H9 (cell line): ENCODE measurements around the gene LINGO1. TPM values are rescaled to one million over a fixed set of nuclear protein-coding genes. Genes with fewer than 3 reads are reported as not detected.

Experiments
- DNase-seq: peaks from one replicate; pipeline ENCODE4 v3.0.0-alpha.2; 2017
- H2AFZ ChIP-seq: one replicate; pipeline ENCODE4 v1.6.1; 2013; ENCODE audit warnings: mild to moderate bottlenecking, low read length, control low read depth, moderate library complexity
- H2AK5ac ChIP-seq: 2 replicates; pipeline ENCODE4 v1.6.1; 2013; ENCODE audit warnings: low read length, control low read depth, mixed read lengths; ENCODE audit not compliant: insufficient read length
- H2BK120ac ChIP-seq: one replicate; pipeline ENCODE4 v1.6.1; 2013; ENCODE audit warnings: low read depth, mild to moderate bottlenecking, low read length, control low read depth, inconsistent platforms; ENCODE audit not compliant: poor library complexity, severe bottlenecking
- H2BK12ac ChIP-seq: 2 replicates; pipeline ENCODE4 v1.6.1; 2013; ENCODE audit warnings: low read length, control low read depth, mixed read lengths, low read depth; ENCODE audit not compliant: insufficient read length
- H2BK15ac ChIP-seq: 2 replicates; pipeline ENCODE4 v1.6.1; 2013; ENCODE audit warnings: low read depth, low read length, control low read depth
- H2BK20ac ChIP-seq: one replicate; pipeline ENCODE4 v1.6.1; 2013; ENCODE audit warnings: low read depth, mild to moderate bottlenecking, low read length, control low read depth, inconsistent platforms; ENCODE audit not compliant: poor library complexity, severe bottlenecking
- H2BK5ac ChIP-seq: 2 replicates; pipeline ENCODE4 v1.6.1; 2013; ENCODE audit warnings: low read length, control low read depth, mixed read lengths; ENCODE audit not compliant: insufficient read length
- H3K14ac ChIP-seq: 2 replicates; pipeline ENCODE4 v1.6.1; 2013; ENCODE audit warnings: low read length, control low read depth; ENCODE audit not compliant: insufficient read depth
- H3K18ac ChIP-seq: 2 replicates; pipeline ENCODE4 v1.6.1; 2013; ENCODE audit warnings: low read depth, mild to moderate bottlenecking, mixed read lengths, low read length, control low read depth; ENCODE audit not compliant: insufficient read length
- H3K23ac ChIP-seq: 2 replicates; pipeline ENCODE4 v1.6.1; 2013; ENCODE audit warnings: low read length, control low read depth, mixed read lengths, low read depth; ENCODE audit not compliant: insufficient read length
- H3K23me2 ChIP-seq: 2 replicates; pipeline ENCODE4 v1.6.1; 2013; ENCODE audit warnings: low read depth, mild to moderate bottlenecking, mixed read lengths, low read length, control low read depth; ENCODE audit not compliant: insufficient read length, poor library complexity, severe bottlenecking
- H3K27ac ChIP-seq: 2 replicates; pipeline ENCODE4 v1.5.1; 2013; ENCODE audit warnings: low read length, control low read depth, mixed read lengths, low read depth; ENCODE audit not compliant: insufficient read length
- H3K27me3 ChIP-seq: 2 replicates; pipeline ENCODE4 v1.6.1; 2013; ENCODE audit warnings: low read length, control low read depth, inconsistent platforms; ENCODE audit not compliant: insufficient read depth
- H3K4ac ChIP-seq: 2 replicates; pipeline ENCODE4 v1.6.1; 2013; ENCODE audit warnings: low read depth, mild to moderate bottlenecking, control low read depth, inconsistent platforms, low read length, moderate library complexity
- H3K4me1 ChIP-seq: 2 replicates; pipeline ENCODE4 v1.6.1; 2013; ENCODE audit warnings: low read length, control low read depth, inconsistent platforms; ENCODE audit not compliant: insufficient read depth
- H3K4me2 ChIP-seq: 2 replicates; pipeline ENCODE4 v1.6.1; 2013; ENCODE audit warnings: low read length, control low read depth, mixed read lengths; ENCODE audit not compliant: insufficient read length, insufficient read depth
- H3K56ac ChIP-seq: 2 replicates; pipeline ENCODE4 v1.6.1; 2013; ENCODE audit warnings: low read depth, mild to moderate bottlenecking, mixed read lengths, low read length, control low read depth; ENCODE audit not compliant: insufficient read length
- H3K79me1 ChIP-seq: 2 replicates; pipeline ENCODE4 v1.6.1; 2013; ENCODE audit warnings: low read depth, mild to moderate bottlenecking, moderate library complexity, low read length, control low read depth, inconsistent platforms; ENCODE audit not compliant: insufficient read depth, poor library complexity, severe bottlenecking
- H3K79me2 ChIP-seq: 2 replicates; pipeline ENCODE4 v1.6.1; 2013; ENCODE audit warnings: low read length, control low read depth, inconsistent platforms; ENCODE audit not compliant: insufficient read depth
- H3K9ac ChIP-seq: 2 replicates; pipeline ENCODE4 v1.6.1; 2013; ENCODE audit warnings: low read length, control low read depth, mixed read lengths; ENCODE audit not compliant: insufficient read length; ENCODE audit errors: extremely low read depth
- H3K9me3 ChIP-seq: one replicate; pipeline ENCODE4 v1.6.1; 2013; ENCODE audit warnings: low read depth, low read length, inconsistent platforms; ENCODE audit not compliant: control insufficient read depth
- H3T11ph ChIP-seq: one replicate; pipeline ENCODE4 v1.6.1; 2013; ENCODE audit warnings: mild to moderate bottlenecking, low read length, control low read depth, inconsistent platforms
- H4K20me1 ChIP-seq: one replicate; pipeline ENCODE4 v1.6.1; 2013; ENCODE audit not compliant: control insufficient read depth, insufficient read length, insufficient read depth
- H4K5ac ChIP-seq: 2 replicates; pipeline ENCODE4 v1.6.1; 2013; ENCODE audit warnings: low read depth, mild to moderate bottlenecking, mixed read lengths, low read length, control low read depth; ENCODE audit not compliant: insufficient read length
- H4K8ac ChIP-seq: replicated peaks from 2 replicates; pipeline ENCODE4 v1.6.1; 2013; ENCODE audit warnings: low read length, control low read depth, mixed read lengths, low read depth; ENCODE audit not compliant: insufficient read length
- H4K91ac ChIP-seq: 2 replicates; pipeline ENCODE4 v1.6.1; 2013; ENCODE audit warnings: low read depth, mild to moderate bottlenecking, moderate library complexity, mixed read lengths, low read length, control low read depth; ENCODE audit not compliant: insufficient read length
- H3K27ac Mint-ChIP-seq, 3 experiments: 2 replicates in 2 of 3; 3 replicates in 1 of 3; pipeline ENCODE4 v1.8.0; 2020 to 2021; ENCODE audit warnings: mixed read lengths in 3 of 3, mild to moderate bottlenecking in 1 of 3, moderate library complexity in 1 of 3
- H3K27me3 Mint-ChIP-seq: 2 replicates; pipeline ENCODE4 v1.8.0; 2021; ENCODE audit warnings: low read depth, mild to moderate bottlenecking, moderate library complexity, mixed read lengths
- H3K36me3 Mint-ChIP-seq, 3 experiments: 2 replicates in 2 of 3; 3 replicates in 1 of 3; pipeline ENCODE4 v1.8.0; 2020 to 2021; ENCODE audit warnings: low read depth in 3 of 3, mixed read lengths in 3 of 3; ENCODE audit not compliant: insufficient read depth in 1 of 3
- H3K4me1 Mint-ChIP-seq, 2 experiments: 2 replicates each; pipeline ENCODE4 v1.8.0; 2020; ENCODE audit warnings: mixed read lengths in 2 of 2
- H3K4me3 Mint-ChIP-seq, 2 experiments: 2 replicates in 1 of 2; 3 replicates in 1 of 2; pipeline ENCODE4 v1.8.0; 2020 to 2021; ENCODE audit warnings: mild to moderate bottlenecking in 2 of 2, mixed read lengths in 2 of 2, moderate library complexity in 1 of 2
- H3K9me3 Mint-ChIP-seq, 2 experiments: 2 replicates in 1 of 2; 3 replicates in 1 of 2; pipeline ENCODE4 v1.8.0; 2020; ENCODE audit warnings: mild to moderate bottlenecking in 2 of 2, mixed read lengths in 2 of 2, moderate library complexity in 1 of 2
- WGBS: extraction: QIAGEN DNeasy Blood & Tissue Kit; methylation state at CpG from one replicate; pipeline ENCODE4 v1.1.7; 2013; ENCODE audit warnings: missing lambda C conversion rate, low lambda C conversion rate, mixed read lengths; ENCODE audit not compliant: insufficient read length; ENCODE audit errors: extremely low coverage; 5-methylcytosine and 5-hydroxymethylcytosine counted together
- total RNA-seq: library from RNA; stranded (reverse); gene quantifications from 2 replicates; pipeline ENCODE4 v1.2.1, GENCODE V29; 2021
- TF ChIP-seq, protein P1 (sequence below): fragments of 200-600 bp; sonication (generic); conservative IDR thresholded peaks from 3 replicates; pipeline ENCODE4 v1.8.0; 2021; ENCODE audit warnings: antibody characterized with exemption, mild to moderate bottlenecking

LINGO1 gene
- total RNA-seq, 1 experiment from 2014 or later, result 41.6 TPM

DNA sequence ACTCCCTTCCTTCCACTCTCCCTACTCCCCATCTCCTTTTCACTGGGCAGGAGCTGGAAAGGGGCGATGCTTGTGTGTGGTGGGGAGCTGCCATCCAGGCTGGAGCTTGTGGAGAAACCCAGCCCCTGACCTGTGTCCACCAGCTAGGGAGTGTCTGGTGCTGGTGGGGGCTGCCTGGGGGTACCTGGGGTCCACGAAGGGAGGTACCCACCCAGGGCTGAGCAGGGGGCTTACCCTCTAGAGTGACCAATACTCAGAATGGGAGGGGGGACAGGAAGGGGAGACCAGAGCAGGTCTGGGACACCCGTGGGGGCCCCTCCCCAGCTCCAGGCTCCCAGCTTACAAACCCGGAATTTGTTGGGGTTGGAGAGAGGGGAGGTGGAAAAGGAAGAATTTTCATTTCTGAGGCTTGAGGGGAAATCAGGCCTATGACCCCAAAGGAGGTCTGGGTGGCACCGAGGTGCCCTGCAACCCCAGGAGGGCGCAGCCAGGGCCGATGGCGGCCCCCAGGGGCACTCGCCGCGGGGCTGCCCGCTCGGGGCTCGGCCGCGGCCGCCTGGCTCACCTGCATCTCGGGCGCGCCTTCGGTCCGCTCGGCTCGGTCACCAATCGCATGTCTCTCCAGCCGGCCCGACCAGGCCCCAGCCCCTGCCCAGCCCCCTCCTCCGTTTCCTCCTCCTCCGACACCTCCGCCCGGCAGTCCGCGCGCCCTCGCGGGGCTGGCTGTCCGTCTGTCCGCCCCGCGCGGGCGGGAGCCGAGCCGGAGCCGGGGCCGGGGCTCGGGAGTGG is 773 bp downstream of the LINGO1 start:
- Mint-ChIP-seq H3K4me3 (peak overlapping the region; percentile 57 to 78), H3K27me3 (peaks cover 30% of the 10 kb centered on the region), H3K4me1 (peaks cover 61 to 62% of the 10 kb centered on the region in 2 experiments), H3K36me3 (peaks cover 0 to 6% (median 3%) of the 10 kb centered on the region in 3 experiments; a peak in 3 of 7 replicates), H3K27ac (no peak overlapping the region), H3K9me3 (no peaks in the 10 kb centered on the region; a peak in 2 of 5 replicates)
- Histone ChIP-seq H2BK15ac (no peak overlapping the region), H3K18ac (no peak overlapping the region), H2BK120ac (no peak overlapping the region), H3K4ac (no peak overlapping the region), H3K9ac (peak overlapping the region; percentile 43), H3K56ac (no peak overlapping the region), H3K27ac (no peak overlapping the region), H2BK20ac (no peak overlapping the region), H3K4me1 (peaks cover 14% of the 10 kb centered on the region), H3K9me3 (no peaks in the 10 kb centered on the region), H4K8ac (no peak overlapping the region), H3K4me2 (peak overlapping the region; percentile 60), H3T11ph (no peak overlapping the region), H4K5ac (no peak overlapping the region), H3K79me1 (no peaks in the 10 kb centered on the region), H3K23me2 (peaks cover 14% of the 10 kb centered on the region), H3K23ac (no peak overlapping the region), H3K79me2 (peaks cover 5% of the 10 kb centered on the region; the same call in 1 of the 2 replicates), H2AFZ (no peak overlapping the region), H2BK5ac (no peak overlapping the region), H2AK5ac (no peak overlapping the region), H4K91ac (no peak overlapping the region), H3K27me3 (no peaks in the 10 kb centered on the region), H4K20me1 (no peaks in the 10 kb centered on the region), H2BK12ac (no peak overlapping the region), H3K14ac (peak overlapping the region; percentile 14; the same call in 1 of the 2 replicates)
- peak; percentile 68 for DNase-seq
- no CpG with 5 or more reads among the region's 47 CpGs for WGBS
- TF ChIP-seq, protein P1, sequence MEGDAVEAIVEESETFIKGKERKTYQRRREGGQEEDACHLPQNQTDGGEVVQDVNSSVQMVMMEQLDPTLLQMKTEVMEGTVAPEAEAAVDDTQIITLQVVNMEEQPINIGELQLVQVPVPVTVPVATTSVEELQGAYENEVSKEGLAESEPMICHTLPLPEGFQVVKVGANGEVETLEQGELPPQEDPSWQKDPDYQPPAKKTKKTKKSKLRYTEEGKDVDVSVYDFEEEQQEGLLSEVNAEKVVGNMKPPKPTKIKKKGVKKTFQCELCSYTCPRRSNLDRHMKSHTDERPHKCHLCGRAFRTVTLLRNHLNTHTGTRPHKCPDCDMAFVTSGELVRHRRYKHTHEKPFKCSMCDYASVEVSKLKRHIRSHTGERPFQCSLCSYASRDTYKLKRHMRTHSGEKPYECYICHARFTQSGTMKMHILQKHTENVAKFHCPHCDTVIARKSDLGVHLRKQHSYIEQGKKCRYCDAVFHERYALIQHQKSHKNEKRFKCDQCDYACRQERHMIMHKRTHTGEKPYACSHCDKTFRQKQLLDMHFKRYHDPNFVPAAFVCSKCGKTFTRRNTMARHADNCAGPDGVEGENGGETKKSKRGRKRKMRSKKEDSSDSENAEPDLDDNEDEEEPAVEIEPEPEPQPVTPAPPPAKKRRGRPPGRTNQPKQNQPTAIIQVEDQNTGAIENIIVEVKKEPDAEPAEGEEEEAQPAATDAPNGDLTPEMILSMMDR, result no peak
